Stromal cell of bone marrow (primary cell): ENCODE measurements around the gene C5orf15.
"Not testable (repeated sequence)": the region's sequence is repeated elsewhere in the genome, so short reads cannot be mapped to it uniquely, and the experiment has no call there.

Source experiments
- DNase-seq: peaks from one replicate; pipeline ENCODE4 v3.0.0-alpha.2; 2012; ENCODE audit warnings: low read depth

C5orf15 gene

GRCh38 chr5:133962801-133963476 lies 5.5 kb downstream of the C5orf15 start:
- no peak for DNase-seq

GRCh38 chr5:133962131-133962530 lies 6.3 kb downstream of the C5orf15 start:
- DNase-seq = peak; percentile 55

GRCh38 chr5:133959643-133960042 lies 8.8 kb downstream of the C5orf15 start:
- DNase-seq = no peak

DNA sequence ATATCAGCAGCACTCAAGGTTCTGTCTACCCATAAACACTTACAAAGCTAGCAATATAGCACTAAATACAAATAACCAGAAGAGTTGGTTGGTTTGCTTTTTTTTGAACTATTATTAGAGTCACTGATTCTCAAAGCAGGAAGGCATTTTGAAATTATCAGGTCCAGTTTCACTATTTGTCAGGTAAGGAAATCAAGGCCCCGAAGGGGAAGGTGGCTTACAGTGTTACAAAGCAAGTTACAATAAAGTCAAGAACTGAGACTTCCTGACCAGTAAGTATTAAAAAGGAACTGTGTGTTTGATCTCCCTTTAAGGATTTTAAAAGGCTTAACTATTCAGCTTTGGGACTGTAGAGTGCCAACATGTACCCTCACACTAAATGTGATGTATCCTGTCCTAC lies 10.8 kb downstream of the C5orf15 start:
- no peak for DNase-seq

DNA sequence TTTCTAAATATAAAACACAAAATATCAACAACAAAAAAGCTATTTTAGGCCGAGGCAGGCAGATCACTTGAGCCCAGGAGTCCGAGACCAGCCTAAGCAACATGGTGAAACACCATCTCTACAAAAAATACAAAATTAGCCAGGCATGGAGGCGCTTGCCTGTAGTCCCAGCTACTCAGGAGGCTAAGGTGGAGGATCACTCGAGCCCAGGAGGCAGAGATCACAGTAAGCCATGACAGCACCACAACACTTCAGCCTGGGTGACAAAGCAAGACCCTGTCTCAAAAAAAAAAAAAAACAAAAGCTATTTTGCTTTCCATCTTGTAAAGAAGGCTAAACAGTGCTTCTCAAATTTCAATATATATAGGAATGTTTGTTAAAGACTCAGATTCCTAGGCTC lies 11.3 kb downstream of the C5orf15 start:
- DNase-seq = no peak

DNA sequence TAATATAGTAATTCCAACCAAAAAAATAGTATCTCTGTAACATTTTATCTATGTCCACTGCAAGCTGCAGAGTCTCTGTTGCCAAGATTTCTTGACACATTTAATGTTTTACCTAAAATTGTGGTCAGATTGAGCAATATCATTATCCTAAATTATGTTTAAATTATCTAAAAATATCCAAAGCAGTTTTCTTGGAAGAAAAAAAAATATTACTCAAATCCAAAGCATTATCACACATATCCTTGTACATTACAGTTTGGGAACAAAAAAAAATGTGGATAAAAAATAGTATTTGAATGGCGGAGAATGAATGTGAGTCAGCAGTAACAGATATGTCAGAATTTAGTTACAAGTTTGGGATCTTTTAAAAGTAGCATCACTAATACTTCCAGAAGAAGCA lies 12.2 kb downstream of the C5orf15 start:
- not testable (repeated sequence) for DNase-seq

DNA sequence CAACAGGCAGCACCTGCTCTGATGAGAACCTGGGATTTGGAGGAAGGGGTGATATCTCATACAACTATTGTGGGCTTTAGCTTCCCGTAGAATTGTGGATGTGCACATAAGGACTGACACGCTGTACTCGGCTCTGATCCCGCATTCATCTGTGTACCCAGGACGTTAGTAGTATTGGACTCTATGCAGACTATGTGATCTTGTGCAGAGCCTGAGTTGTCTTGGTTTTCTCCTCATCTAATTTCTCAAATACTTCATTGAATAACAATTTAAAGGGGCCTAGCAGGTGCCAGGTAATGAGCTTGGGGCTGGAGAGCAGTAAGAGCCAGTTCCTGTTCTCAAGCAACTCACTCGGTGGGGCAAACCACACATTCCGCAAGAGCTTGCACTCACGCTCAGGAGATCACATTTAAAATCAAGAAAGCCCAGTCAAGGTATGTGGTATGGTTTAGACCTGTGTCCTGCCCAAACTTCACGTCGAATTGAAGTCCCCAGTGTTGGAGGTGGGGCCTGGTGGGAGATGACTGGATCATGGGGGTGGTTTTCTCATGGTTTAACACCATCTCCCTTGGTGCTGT lies 14.8 kb downstream of the C5orf15 start:
- DNase-seq = no peak

DNA sequence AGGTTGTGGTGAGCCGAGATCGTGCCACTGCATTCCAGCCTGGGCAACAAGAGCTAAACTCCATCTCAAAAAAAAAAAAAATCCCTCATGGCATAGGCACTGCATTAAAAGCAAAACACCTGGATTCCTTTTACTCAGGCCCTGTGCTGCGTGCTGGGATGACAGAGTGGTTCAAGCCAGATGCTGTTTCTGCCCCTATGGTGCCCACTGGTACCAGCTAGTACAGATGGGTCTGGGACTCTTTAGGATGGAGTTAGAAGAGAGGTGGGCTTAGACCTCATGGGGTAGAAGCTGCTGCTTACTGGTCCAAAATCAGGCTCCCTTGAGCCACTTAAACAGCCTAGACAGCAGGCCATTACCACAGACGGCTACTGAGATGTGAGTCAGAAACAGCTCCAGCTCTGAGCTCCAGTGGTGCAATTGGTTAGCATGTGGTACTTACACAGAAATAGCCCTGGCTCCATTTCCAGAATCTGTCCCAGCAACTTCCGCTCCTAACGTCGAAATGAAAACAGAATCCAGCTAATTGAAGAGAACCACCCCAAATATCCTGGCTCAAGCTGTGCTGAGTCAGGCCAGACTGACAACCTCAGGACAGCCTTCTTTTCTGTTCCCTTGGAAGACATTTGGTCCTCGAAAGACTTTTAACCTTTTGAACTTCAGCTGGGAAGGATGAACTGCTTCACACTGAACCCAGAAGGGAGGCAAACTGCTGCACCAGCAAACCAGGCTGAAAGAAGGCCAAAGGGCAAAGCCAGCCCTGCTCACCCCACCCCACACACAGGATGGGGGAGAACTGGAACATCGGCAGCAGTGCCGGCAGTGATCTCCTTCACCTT lies 15.5 kb downstream of the C5orf15 start:
- peak; percentile 98 for DNase-seq

DNA sequence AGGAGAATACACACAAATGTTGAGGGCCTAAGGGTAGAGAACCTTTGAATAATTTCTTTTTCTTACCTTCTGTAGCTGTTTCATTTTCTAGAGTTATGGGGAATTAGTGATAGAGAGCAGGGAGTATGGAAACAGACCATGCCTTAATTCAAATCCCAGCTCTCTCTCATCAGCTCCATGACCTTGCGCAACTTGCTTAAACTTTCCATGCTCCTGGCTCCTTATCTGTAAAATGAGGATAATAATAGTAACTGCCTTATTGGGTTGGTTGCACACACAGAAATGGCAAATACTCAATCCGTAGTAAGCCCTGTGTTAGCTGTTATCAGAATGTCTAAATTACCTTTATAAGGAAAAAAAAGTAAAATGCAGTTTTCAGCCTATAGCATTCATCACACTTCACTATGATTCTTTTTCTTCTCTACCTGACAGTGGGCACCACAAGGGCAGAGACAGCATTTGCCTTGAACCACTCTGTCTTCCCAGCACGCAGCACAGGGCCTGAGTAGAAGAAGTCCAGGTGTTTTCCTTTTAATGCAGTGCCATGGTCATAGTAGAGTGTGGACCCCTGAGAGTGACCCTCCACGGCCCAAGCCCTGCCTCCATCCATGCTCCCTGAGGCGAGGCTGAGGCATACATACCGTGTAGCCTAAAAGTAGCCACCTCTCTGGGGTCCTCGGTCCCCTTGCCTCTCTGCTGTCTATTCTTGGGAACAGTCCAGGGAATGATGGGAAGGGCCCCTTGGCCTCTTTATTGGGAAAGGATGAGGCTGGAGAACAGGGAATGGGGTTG lies 17.4 kb downstream of the C5orf15 start:
- no peak for DNase-seq

DNA sequence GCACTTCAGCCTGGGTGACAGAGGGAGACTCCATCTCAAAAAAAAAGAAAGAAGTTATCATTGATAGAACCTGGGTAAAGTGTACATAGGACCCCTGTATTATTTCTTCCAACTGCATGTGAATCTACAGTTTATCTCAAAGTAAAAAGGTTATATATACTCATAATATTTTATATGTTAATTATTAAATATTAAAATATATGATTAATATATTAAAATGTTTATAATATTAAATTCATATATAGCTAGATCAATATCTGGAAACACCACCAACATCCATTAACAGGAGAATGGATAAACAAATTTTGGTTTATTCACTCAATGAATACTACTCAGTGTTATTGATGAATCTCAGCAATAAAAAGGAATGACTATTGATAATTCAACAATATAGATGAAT lies 19.7 kb downstream of the C5orf15 start:
- no peak for DNase-seq

DNA sequence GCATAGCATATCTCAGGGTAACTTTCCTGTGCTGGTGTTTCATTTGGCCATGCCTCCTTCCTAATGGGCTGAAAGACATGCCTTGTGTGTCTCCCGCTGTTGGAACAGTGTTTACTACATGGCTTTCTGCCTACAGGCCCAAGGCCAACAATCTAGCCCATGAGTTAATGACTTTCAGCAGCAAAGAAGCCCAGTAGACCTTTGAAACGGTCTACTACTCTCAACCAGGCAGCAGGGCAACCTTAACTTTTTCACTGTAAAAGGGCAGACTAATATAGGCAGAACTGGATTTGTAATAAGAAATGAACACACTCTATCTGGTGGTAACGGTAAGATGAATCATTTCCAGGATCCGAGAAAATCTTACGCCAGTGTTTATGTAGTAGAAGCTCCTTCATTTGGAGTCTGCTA lies 21.0 kb downstream of the C5orf15 start:
- no peak for DNase-seq

- DNase-seq = no peak
Observed at GRCh38 chr5:133945568-133945967, 22.9 kb downstream of the C5orf15 start.

DNA sequence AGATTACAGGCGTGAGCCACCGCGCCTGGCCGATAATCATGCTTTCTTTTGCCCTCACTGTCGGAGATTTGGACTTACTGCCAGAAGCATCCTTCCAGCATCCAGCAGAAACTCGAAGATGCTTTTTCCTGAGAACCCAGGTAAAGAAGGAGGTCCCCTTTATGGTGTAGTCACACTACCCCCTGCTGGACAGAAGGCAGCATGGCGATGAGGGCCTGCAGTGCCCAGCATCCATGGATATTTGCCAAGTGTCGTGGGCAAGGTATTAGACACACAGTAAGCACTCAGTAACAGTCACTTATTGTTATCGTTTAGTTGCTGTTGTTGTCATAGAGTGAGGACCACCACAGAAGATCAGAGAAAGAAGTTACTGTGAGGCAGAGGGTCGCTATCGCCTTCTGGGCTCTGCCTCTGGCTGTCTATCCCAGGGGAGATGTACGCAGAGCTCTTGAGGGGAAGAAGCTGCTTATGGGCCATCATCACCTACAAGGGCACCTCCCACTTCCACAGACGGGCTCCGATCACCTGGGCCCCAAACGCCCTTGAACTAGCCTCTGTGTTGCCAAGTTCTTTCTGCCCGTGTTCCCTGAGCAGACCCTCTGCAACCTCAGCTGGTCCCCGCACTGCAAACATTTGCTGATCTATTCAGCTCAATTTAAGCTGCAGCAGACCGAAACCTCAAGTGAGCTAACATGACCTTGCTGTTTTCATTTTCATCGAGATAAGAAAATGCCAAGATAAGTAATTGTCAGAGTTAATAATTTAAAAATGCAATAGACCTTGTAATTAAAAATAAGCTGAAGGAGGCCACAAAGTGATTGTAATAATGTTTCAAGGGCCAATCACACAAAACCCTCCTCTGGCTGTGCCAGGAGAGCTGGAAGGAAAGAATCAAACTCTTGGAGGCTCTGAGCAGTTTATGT lies 23.9 kb downstream of the C5orf15 start:
- no peak for DNase-seq

DNA sequence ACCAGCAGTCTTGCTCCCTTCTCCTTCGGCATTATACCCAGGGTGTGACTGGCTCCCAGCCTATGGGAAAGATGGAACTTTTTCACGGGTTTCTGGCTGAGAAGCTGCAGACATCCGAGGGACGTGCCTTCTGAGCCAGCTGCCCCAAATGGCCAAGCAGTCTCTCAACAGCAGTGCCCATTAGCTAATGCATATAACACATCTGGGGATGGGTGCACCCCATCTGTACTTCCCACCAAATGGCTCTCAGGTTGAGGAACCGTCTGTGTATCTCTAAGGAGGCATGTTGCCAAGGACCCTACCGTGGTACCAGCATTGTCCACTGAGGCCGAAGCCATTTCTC lies 25.0 kb downstream of the C5orf15 start:
- no peak for DNase-seq

- no peak for DNase-seq
Observed at GRCh38 chr5:133942614-133943474, 25.6 kb downstream of the C5orf15 start.

- no peak for DNase-seq
Observed at GRCh38 chr5:133941456-133942196, 26.8 kb downstream of the C5orf15 start.

DNA sequence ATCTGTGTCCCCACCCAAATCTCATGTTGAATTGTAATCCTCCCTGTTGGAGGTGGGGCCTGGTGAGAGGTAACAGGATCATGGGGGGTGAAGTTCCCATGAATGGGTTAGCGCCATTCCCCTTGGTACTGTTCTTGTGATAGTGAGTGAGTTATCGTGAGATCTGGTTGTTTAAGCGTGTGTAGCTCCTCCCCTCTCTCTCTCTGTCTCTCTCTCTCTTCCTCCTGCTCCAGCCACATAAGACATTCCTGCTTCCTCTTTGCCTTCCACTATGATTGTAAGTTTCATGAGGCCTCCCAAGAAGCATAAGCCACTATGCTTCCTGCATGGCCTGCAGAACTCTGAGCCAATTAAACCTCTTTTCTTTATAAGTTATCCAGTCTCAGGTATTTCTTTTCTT lies 28.8 kb downstream of the C5orf15 start:
- DNase-seq = no peak

DNA sequence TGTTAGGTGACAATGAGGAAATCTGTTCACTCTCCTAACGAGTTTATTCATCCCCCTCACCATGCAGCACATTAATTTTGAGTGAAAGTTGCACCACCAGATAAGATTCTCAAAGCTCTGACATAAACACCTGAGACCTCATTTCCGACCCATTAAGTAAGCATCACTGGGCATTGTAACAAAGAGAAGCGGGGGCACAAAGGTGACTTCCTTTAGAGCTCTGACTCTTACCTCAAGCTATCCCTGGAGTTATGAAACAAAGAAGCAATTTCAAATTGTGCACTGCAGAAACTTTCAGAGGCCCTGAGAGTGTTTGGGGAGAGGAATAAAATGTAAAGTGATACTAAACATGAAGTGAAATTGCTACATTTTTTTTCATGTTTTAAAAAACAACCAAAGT lies 29.5 kb downstream of the C5orf15 start:
- DNase-seq = no peak

DNA sequence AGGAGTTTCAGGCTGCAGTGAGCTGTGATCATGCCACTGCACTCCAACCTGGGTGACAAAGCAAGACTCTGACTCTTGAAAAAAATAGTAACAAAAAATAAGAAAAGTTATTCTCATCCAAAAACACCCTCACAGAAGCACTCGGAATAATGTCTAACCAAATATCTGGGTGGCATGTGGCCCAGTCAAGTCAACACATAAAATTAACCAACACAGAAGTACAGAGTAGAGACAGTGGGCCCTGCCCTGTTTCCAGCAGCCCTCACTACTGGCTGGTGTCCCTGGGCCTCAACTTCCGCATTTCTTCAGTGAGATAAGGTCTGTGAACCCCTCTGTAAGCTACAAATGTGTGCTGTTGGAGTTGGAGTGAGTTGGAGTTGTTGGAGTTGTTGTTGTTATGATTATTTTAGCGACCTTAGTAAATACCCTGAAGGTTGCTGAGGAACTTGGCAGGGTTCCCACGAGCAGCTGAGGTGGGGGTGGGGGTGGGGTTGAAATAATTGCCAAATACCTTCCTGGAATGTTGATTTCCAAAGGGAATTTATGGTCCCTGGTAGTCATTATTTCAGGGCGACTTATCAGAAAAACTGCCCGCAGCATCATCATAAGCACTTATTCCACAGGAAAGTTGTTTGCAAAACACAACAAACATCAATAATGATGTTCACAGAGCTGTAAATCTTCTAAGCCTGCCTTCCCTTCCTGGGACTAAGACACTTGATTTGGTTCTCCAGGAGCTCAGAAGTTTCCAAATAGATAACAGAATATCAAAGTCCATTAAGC lies 30.2 kb downstream of the C5orf15 start:
- no peak for DNase-seq
